ENCODE measurements around the gene ELL2. TPM values are rescaled to one million over a fixed set of nuclear protein-coding genes. Genes with fewer than 3 reads are reported as not detected.
A peak's percentile ranks its signal among the peaks of the same experiment; 100 is the strongest.

Gene ELL2
- total and polyA plus RNA-seq, 2 of the 13 experiments (the other 11 are each of a cell fraction or from before 2014, with no cell fraction given) = 78.9 to 97.1 TPM

DNA sequence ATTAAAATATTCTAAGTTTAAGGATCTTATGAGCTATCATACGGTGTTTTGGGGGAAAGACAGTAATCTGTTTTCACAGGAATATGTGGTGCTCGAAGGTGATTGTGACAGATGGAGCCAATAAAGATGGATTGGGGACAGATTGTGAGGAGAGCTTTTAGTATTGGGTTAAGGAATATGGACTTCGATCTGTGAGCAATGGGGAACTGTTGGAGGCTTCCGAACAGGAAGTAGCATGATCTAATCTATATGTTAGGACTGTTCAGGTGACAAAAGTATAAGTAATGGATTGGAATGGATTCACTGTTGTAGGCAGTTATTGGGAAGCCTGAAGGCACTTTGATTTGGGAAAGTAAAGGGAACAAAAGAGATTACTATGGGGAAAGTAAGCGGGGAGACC lies 7.4 kb upstream of the ELL2 start (continued):
- TF ChIP-seq SOX13 (IDR thresholded peaks at IDR 0.05) (no peak), SOX13 (CRISPR knock-in tag; conservative IDR thresholded peaks at IDR 0.05 in 1 of 2, IDR thresholded peaks at IDR 0.05 in 1 of 2) (peak in 1 of 2 experiments; percentile 11; a peak in 1 of 4 replicates), ZMAT3 (CRISPR knock-in tag; conservative IDR thresholded peaks at IDR 0.05) (no peak), SNRNP70 (IDR thresholded peaks at IDR 0.05; ENCODE audit: low read depth, low read length) (no peak), NCOA2 (CRISPR knock-in tag; IDR thresholded peaks at IDR 0.05) (peak; percentile 13; the same call in 1 of the 2 replicates), ZFP36L1 (CRISPR knock-in tag; IDR thresholded peaks at IDR 0.05) (no peak), ZNF746 (CRISPR knock-in tag; IDR thresholded peaks at IDR 0.05) (no peak), KDM5A (IDR thresholded peaks at IDR 0.05; ENCODE audit: borderline replicate concordance, low read length) (no peak), ZNF354B (CRISPR knock-in tag; IDR thresholded peaks at IDR 0.05) (no peak), PLRG1 (conservative IDR thresholded peaks at IDR 0.05) (no peak), FOXK1 (CRISPR knock-in tag; IDR thresholded peaks at IDR 0.05; ENCODE audit: borderline replicate concordance, low read depth) (no peak), ZNF329 (CRISPR knock-in tag; IDR thresholded peaks at IDR 0.05; ENCODE audit: low read depth) (no peak), HNF4A (CRISPR knock-in tag; IDR thresholded peaks at IDR 0.05) (0 out of 2 replicates have a peak, but pooled peaks have one; percentile 17), ZNF10 (CRISPR knock-in tag; IDR thresholded peaks at IDR 0.05; ENCODE audit: borderline replicate concordance, low read depth) (no peak), ETV5 (CRISPR knock-in tag; IDR thresholded peaks at IDR 0.05; ENCODE audit: borderline replicate concordance) (peak; percentile 48; the same call in 1 of the 2 replicates), CEBPG (CRISPR knock-in tag; IDR thresholded peaks at IDR 0.05) (0 out of 2 replicates have a peak, but pooled peaks have one; percentile 4), JDP2 (CRISPR knock-in tag; IDR thresholded peaks at IDR 0.05; ENCODE audit: borderline replicate concordance) (no peak), ISL2 (CRISPR knock-in tag; IDR thresholded peaks at IDR 0.05) (no peak), ZNF850 (CRISPR knock-in tag; conservative IDR thresholded peaks at IDR 0.05) (no peak), RARG (CRISPR knock-in tag; IDR thresholded peaks at IDR 0.05; ENCODE audit: low read depth) (no peak), U2AF2 (IDR thresholded peaks at IDR 0.05; ENCODE audit: low read depth, low read length) (no peak), ARNT2 (CRISPR knock-in tag; IDR thresholded peaks at IDR 0.05; ENCODE audit: low read depth) (no peak), EHMT2 (IDR thresholded peaks at IDR 0.05; ENCODE audit: borderline replicate concordance, low read depth, low read length) (peak; percentile 38; the same call in 1 of the 2 replicates)
- TF ChIP-seq, protein P1, sequence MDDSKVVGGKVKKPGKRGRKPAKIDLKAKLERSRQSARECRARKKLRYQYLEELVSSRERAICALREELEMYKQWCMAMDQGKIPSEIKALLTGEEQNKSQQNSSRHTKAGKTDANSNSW (CRISPR knock-in tag; IDR thresholded peaks at IDR 0.05; ENCODE audit: borderline replicate concordance) = no peak
- TF ChIP-seq, protein P2, sequence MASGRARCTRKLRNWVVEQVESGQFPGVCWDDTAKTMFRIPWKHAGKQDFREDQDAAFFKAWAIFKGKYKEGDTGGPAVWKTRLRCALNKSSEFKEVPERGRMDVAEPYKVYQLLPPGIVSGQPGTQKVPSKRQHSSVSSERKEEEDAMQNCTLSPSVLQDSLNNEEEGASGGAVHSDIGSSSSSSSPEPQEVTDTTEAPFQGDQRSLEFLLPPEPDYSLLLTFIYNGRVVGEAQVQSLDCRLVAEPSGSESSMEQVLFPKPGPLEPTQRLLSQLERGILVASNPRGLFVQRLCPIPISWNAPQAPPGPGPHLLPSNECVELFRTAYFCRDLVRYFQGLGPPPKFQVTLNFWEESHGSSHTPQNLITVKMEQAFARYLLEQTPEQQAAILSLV (CRISPR knock-in tag; IDR thresholded peaks at IDR 0.05; ENCODE audit: borderline replicate concordance) = no peak
- TF ChIP-seq, protein P3, sequence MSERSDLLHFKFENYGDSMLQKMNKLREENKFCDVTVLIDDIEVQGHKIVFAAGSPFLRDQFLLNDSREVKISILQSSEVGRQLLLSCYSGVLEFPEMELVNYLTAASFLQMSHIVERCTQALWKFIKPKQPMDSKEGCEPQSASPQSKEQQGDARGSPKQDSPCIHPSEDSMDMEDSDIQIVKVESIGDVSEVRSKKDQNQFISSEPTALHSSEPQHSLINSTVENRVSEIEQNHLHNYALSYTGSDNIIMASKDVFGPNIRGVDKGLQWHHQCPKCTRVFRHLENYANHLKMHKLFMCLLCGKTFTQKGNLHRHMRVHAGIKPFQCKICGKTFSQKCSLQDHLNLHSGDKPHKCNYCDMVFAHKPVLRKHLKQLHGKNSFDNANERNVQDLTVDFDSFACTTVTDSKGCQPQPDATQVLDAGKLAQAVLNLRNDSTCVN (CRISPR knock-in tag; IDR thresholded peaks at IDR 0.05; ENCODE audit: borderline replicate concordance) = no peak
- TF ChIP-seq, protein P4, sequence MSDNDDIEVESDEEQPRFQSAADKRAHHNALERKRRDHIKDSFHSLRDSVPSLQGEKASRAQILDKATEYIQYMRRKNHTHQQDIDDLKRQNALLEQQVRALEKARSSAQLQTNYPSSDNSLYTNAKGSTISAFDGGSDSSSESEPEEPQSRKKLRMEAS (IDR thresholded peaks at IDR 0.05) = no peak
- TF ChIP-seq, protein P5, sequence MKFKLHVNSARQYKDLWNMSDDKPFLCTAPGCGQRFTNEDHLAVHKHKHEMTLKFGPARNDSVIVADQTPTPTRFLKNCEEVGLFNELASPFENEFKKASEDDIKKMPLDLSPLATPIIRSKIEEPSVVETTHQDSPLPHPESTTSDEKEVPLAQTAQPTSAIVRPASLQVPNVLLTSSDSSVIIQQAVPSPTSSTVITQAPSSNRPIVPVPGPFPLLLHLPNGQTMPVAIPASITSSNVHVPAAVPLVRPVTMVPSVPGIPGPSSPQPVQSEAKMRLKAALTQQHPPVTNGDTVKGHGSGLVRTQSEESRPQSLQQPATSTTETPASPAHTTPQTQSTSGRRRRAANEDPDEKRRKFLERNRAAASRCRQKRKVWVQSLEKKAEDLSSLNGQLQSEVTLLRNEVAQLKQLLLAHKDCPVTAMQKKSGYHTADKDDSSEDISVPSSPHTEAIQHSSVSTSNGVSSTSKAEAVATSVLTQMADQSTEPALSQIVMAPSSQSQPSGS (CRISPR knock-in tag; IDR thresholded peaks at IDR 0.05) = no peak

Data from HepG2 (cell line).